Limb (tissue), 2 donors: Measurements from ENCODE around the gene LGALS7.
"Not testable (repeated sequence)": the region's sequence is repeated elsewhere in the genome, so short reads cannot be mapped to it uniquely, and the experiment has no call there.

Experiments
- DNase-seq, 2 donors: peaks; one replicate each; pipeline ENCODE4 v3.0.0-alpha.2; 2016; ENCODE audit errors: extremely low spot score in 2 of 2

The LGALS7 gene

DNA sequence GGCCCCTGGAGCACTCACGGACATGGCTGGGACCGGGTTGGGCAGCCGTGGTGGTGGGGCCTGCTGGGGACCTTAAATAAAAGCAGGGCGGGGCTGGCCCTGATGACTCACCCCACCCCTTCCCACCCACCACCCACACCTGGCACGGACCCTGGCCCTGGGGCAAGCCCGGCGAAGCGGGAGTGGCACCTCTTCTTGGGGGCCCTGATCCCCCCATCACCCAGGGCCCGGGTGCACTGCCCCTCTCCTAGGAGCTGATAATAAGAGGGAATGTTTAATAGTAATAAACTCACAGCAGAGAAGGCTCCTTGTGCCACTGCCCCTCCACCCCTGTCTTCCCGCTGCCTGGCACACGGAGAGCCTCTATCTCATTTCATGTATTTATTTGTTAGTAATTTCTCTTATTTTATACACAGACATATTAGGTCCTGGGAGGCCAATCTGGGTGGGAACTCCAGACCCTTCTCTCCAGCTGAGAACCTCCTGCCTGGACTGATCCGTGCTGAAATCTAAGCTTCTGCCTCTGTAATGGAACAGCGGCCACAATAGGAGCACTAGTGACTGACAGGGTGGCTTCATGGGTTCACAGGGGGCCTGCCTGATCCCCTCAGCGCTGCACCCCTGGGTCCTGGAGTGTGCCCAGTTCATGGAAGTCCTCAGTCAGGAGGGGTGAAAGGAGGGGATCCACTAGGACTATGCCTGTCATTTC is at the start of gene LGALS7:
Gene LGALS7 (minus strand): TSS at position 49 of the 709 bp plus-strand sequence. CDS start 25 bp downstream, at position 24.
- no peak for DNase-seq

DNA sequence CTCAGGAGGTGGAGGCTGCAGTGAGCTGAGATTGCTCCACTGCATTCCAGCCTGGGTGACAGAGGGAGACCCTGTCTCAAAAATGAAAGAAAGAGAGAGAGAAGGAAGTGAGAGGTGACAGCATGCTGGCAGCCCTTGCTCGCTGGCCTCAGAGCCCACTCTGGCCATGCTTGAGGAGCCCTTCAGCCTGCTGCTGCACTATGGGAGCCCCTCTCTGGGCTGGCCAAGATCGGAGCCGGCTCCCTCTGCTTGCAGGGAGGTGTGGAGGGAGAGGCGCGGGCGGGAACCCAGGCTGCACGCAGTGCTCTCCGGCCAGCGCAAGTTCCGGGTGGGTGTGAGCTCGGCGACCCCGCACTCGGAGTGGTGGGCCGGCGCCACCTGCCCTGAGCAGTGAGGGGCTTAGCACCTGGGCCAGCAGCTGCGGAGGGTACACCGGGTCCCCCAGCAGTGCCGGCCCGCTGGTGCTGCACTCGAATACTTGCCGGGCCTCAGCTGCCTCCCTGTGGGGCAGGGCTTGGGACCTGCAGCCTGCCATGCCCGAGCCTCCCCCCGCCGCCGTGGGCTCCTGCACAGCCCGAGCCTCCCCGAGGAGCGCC is 48.0 kb upstream of the LGALS7 start:
- not testable (repeated sequence) for DNase-seq

DNA sequence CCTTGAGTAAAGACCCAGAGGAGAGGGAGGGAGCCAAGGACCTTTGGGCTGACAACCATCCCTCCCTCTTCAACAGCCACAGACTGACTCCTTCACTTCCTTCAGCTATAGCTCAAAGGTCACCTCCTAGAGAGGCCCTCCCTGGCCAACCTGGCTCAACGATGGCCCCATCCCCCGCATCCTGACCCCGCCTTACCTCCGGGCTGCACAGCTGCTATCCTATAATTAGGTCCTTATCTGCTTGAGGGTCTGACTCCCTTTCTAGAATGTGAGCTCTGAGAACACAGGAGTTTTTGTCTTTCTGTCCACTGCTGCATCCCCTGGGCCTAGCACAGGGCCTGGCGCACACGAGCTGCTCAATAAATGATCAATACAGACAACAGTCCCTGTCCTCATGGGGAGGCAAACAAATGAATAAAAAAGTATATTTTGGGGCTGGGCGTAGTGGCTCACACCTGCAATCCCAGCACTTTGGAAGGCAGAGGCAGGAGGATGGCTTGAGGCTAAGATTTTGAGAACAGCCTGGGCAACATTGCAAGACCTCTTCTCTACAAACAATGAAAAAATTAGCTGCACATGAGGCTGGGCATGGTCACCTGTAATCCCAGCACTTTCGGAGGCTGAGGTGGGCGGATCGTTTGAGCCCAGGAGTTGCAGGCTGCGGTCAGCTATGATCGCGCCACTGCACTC is 46.1 kb upstream of the LGALS7 start:
- DNase-seq, result no peak

DNA sequence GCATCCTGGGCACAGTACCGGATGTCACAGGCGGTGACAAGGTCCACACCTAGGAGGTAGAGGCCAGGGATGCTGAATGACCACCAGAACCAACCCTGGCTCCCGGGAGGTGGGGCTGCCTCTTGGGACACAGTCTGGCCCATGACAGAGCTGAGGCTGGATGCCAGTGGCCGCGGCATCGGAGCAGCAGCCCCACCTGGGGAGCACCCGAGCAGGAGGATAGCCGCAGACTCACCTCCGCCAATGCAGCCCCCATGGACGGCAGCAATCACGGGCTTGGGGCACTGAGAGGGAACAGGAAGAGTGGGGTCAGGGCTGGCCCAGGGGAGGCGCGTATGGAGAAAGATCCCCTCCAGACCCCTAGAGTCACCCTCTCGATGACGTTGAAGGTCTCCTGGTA is 43.8 kb upstream of the LGALS7 start:
- DNase-seq, result no peak

DNA sequence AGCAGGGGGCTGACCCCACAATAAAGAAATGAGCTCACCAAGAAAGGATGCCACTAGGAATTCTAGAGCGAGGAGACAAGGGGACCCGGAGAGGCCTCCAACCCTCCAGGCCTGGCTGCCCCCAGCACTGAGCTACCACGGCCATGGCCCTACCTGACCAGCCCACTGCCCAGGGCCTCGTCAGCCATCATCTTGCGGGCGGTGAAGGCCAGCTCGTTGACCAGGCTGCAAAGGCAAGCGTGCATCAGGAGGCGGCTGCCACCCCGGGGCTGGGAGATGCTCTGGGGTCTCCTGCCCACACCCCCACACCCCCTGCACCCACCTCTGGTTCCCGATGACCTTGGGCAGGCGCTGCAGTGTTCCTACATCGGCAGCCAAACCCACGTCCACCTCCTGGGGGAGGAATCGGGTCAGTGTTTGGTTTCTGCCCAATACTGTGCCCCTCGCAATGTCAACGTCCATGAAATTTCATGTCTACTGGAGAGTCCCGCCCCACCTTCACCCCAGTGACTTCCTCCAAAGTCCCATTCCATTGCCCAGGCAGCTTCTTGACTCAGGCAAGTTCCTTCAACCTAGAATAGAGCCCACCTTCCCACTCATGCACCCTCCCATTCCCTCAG is 42.9 kb upstream of the LGALS7 start:
- DNase-seq, result no peak

DNA sequence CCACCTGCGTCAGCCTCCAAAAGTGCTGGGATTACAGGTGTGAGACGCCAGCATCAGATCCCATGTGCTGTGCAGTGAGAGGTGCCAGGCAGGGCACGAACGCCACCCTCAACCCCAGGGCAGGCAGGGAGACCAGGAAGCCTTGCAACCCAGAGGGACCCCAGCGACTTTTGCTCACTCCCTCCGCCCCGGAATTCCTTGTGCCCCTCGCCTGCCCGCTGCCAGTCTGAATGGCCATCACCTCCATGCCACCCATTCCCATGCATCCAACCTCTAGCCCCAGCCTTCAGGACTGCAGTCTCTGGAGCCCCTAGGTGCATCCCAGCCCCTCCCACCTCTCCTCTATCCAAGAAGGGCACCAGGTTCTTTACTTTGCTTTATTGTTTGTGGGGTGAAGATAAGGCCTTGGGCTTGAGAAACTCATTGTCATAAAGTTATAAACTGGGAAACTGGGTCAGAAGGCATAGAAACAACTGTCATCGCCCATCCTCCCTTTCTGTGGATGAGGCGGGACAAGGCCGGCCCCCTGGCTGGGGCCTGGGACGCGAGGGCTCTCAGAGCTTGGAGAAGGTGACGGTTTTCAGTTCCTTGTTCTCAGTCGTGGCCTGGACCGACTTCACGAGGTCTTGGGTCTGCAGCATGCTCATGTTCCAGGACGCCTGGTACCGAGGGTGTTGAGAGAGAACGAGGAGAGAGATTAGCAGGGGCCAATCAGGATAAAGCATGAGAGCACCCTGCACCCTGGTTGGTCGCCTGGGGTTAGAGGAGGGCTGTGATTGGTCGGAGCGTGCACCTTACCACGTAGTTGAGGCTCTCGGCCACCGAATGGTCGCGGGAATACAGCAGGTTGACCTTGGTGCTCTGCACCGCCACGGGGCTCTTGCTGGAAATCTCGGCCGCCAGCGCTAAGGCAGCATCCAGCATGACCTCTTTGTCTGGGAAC is 42.0 kb upstream of the LGALS7 start:
- no peak for DNase-seq

DNA sequence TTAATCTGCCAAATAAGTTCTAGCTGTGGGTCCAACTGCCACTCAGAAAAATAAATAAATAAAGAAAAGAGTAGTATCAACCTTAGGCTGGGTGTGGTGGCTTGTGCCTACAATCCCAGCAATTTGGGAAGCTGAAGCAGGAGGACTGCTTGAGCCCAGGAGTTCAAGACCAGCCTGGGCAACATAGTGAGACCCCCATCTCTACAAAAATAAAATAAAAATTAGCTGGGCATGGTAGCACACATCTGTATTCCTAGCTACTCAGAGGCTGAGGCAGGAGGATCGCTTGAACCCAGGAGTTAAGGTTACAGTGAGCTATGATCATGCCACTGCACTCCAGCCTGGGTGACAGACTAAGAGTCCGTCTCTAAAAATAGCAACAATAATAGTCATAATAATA is 40.6 kb upstream of the LGALS7 start:
- not testable (repeated sequence) for DNase-seq

DNA sequence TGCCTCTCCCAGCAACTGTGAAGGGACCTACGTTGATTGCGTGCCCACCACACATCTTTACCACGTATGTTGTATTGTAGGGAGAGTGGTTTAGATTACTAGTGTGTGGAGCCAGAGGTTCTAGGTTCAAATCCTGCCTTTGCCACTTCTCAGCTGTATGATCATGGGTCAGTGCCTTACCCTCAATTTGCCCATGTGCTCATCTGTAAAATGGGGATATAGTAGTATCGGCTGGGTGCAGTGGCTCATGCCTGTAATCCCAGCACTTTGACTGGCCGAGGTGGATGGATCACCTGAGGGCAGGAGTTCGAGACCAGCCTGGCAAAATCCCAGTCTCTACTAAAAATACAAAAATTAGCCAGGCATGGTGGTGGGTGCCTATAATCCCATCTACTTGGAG is 40.0 kb upstream of the LGALS7 start:
- DNase-seq, result no peak

DNA sequence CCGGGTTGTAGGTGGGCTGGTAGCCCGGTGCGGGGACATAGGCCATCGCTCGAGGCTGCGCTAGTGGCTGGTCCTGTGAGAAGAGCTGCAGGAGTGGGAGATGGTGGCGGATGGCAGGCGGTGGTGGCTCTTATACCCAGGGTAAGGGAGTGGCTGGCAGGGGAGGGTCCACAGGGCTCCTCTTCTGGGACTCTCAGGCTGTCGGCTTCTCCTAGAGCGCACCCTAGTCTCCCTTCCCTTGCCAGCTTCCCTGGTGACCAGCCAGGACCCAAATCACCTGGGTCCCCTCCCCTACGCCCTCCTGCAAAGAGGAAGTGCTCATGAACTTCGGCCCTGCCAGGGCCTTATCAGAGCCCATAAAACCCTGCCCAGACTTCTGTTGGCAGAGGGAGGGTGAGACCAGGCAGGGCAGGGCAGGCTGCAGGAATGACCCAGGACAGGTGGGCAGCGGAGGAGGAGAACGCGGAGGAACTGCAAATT is 39.6 kb upstream of the LGALS7 start, which contains the start of gene LGALS4:
Gene LGALS4 (minus strand): TSS at position 105 of the 480 bp plus-strand sequence. CDS start 59 bp downstream, at position 46.
- DNase-seq, result no peak

DNA sequence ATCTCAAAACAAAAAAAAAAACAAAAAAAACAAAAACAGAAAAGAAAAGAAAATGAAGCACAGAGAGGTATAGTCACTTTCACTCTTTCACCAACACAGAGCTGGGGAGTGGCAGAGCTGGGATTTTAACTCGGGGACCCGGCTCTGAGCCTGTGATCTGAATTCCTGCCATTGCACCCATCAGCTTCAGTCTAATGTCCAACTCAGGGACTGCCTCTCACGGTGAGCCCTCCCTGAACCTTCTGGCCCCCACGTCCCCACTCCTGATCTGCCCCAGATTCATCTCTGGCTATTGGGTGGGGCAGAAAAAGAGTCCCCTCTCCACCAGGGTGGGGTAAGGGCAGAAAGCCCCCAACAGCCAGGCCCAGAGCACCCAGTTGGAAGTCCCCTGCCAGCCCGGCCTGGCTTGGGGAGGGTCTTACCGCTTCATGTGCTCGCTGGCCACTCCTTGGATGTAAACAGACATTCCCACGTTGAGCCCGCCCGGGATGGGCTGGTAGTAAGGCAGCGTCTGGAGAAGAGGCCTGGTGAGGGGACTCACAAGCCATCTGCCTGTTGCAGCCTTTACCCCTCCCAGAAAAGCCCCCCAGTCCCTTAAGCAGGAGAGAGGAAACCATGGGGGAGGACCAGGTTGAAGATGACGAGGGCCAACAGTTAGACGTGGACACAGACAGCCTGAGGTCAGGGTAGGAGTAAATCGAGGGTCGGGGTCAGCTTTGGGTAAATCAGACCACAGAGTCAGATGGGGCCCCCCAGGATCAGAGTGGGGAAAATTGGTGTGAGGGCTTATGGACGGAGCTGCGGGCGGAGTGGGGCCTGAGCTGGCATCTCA is 38.9 kb upstream of the LGALS7 start:
- no peak for DNase-seq

DNA sequence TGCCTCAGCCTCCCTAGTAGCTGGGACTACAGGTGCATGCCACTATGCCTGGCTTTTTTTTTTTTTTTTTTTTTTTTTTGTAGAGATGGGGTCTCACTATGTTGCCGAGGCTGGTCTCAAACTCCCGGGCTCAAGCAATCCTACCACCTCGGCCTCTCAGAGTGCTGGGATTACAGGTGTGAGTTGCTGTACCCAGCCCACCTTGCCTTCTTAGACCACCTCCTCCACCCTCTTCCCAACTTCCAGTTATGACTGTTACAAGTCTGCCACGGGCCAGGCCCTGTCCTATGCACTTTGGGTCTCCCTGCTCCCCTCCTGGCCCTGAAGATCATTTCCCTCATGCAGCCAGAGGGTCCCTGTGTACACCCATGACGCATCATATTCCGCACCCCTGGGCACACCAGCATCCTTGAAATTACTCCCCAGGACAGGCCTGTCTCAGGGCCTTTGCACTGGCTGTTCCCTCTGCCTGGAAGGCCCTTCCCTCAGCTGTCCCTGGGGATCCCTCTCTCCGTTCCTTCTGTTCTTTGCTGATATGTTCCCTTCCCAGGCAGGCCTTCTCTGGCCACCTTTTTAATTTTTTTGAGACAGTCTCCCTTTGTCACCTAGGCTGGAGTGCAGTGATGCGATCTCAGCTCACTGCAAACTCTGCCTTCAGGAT is 36.4 kb upstream of the LGALS7 start:
- no peak for DNase-seq

DNA sequence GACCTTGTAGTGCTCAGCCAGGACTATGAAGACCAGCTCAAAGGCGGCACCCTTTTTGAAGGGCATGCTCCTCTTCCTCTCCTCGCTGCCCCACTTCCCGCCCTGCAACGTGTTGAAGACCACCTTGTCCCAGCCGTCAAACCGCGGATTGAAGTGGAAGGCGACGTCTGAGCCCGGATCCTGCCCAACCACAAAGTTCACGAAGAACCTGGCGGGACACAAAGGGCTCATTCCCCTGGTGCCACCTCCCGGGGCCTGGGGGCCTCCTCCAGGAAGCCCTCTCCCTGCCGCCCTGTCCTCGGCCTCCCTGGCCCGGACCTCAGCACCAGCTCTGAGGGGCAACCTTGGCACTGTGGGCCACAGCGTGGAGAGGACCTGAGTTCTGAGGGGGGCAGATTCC is 35.4 kb upstream of the LGALS7 start:
- no peak for DNase-seq

DNA sequence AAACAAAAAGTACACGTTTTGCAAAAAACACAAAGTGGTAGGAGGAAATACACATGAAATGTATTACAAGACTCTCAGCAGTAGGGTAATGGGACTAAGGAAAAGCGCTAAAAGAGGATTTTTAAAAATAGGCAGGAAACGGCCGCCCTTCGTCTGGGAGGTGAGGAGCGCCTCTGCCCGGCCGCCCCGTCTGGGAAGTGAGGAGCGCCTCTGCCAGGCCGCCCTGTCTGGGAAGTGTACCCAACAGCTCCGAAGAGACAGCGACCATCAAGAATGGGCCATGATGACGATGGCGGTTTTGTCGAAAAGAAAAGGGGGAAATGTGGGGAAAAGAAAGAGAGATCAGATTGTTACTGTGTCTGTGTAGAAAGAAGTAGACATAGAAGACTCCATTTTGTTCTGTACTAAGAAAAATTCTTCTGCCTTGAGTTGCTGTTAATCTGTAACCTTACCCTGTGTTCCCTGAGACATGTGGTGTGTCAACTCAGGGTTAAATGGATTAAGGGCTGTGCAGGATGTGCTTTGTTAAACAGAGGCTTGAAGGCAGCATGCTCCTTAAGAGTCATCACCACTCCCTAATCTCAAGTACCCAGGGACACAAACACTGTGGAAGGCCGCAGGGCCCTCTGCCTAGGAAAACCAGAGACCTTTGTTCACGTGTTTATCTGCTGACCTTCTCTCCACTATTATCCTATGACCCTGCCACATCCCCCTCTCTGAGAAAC is 34.2 kb upstream of the LGALS7 start:
- not testable (repeated sequence) for DNase-seq

DNA sequence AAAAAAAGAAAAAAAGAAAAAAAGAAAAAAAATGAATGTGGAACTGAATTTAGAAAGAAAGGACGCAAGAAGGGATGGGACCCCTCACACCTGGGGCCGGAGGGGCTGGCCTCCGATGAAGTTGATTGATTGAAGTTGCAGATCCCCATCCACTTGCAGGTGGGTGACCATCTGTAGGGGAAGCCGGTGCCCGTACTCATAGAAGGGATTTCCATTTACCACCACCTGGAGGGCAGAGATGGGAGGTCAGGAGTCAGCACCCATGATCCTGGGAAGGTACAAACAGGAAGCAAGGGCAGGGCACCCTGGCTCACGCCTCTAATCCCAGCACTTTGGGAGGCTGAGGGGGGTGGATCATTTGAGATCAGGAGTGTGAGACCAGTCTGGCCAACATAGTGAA is 33.1 kb upstream of the LGALS7 start:
- DNase-seq, result no peak

DNA sequence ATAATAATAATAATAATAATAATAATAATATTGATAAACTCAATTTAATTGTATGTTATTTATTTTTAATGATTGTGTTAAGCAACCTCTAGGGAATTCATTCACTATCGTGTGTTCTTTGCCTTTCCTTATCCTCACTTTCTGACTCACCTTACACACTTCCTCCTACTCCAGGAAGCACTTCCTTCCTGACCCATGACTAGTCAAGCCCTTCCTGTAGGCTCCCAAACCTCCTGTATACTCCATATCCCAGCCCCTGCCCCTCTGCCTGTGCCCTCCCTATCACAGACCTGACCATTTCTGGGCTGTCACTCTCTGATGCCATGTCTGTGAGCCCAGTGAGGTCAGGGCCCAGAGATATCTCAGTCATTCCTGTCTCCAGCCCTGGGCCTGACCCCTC is 31.9 kb upstream of the LGALS7 start:
- DNase-seq, result no peak

DNA sequence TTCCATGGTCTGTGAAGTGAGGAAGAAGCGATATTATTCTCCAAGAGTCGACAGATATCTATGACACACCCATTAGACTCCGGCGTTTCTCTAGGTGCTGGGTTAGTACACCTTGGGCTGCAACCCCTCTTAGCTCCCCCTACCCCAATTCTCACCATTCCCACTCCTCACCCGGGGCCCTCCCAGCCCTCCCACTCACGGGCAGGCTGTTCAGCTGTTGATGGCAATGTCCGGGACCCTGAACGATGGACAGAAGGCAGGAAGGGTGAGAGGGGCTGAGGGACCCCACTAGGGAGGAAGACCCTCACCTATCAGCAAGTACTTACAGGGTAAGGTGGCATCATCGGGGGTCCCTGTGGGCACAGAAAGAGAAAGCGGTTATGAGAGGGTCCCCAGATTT is 30.2 kb upstream of the LGALS7 start:
- DNase-seq, result no peak

DNA sequence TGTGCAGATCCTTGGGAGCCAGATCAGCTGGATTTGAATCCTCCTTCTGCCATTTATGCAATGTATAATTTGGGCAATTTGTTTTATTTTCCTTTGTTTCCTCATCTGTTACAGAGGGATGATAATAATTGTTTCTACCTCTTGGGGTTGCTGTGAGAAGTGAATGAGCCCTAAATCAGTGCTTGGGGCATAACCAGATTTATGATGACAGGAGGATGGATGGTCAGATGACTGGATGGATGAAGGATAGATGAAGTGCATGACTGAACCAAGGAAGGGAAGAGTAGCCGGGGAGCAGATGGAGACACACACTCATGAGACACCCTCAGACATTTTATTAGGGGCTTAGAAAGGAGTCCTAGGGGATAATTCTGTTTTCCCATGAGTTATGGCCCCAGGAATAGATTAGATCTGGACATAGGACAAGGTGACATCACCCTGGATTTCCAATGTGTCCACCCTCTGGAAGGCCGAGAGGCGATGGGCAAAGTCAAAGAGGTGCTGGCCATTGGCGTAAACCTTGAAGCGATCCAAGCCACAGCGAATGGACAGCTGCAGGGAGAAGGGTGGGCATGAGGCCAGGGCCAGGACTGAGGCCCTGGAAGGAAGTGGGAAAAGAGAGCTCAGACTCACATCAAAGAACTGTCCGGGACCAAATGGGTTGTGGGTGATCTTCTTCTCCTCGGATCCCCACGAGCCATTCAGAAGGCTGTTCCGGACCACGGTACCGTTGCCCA is 28.2 kb upstream of the LGALS7 start:
- DNase-seq, result no peak
